MM.1S (cell line): ENCODE results near the gene ANKS6.

Experiments used
- DNase-seq: peaks from one replicate; pipeline ENCODE4 v3.0.0-alpha.2; 2015
- H2AFZ ChIP-seq: fragments of 300-600 bp; sonication (generic); 2 replicates; pipeline ENCODE4 v1.6.0; 2016; ENCODE audit warnings: antibody characterized with exemption, low read length
- H3F3A ChIP-seq: fragments of 300-600 bp; sonication (generic); 2 replicates; pipeline ENCODE4 v1.6.1; 2016; ENCODE audit warnings: mild to moderate bottlenecking, antibody characterized with exemption, low read length, moderate library complexity, mixed read lengths; ENCODE audit not compliant: insufficient read depth
- H3K27ac ChIP-seq: fragments of 300-600 bp; sonication (generic); 2 replicates; pipeline ENCODE4 v1.5.1; 2016; ENCODE audit warnings: mild to moderate bottlenecking, low read length
- H3K27me3 ChIP-seq: fragments of 300-600 bp; sonication (generic); replicated peaks from 2 replicates; pipeline ENCODE4 v1.6.0; 2016; ENCODE audit warnings: low read length; ENCODE audit not compliant: insufficient read depth
- H3K36me3 ChIP-seq: fragments of 300-600 bp; sonication (generic); replicated peaks from 2 replicates; pipeline ENCODE4 v1.6.1; 2016; ENCODE audit warnings: mild to moderate bottlenecking, low read length, mixed read lengths; ENCODE audit not compliant: insufficient read depth
- H3K4me1 ChIP-seq: fragments of 300-600 bp; sonication (generic); 2 replicates; pipeline ENCODE4 v1.6.1; 2016; ENCODE audit warnings: low read length, mixed read lengths
- H3K4me2 ChIP-seq: fragments of 300-600 bp; sonication (generic); 2 replicates; pipeline ENCODE4 v1.6.0; 2016; ENCODE audit warnings: low read depth, low read length
- H3K4me3 ChIP-seq: fragments of 300-600 bp; sonication (generic); 2 replicates; pipeline ENCODE4 v1.5.1; 2016; ENCODE audit warnings: low read length, mixed read lengths
- H3K79me2 ChIP-seq: fragments of 300-600 bp; sonication (generic); 2 replicates; pipeline ENCODE4 v1.6.1; 2016; ENCODE audit warnings: mixed run types, low read length, mixed read lengths
- H3K9ac ChIP-seq: fragments of 300-600 bp; sonication (generic); 2 replicates; pipeline ENCODE4 v1.6.1; 2016; ENCODE audit warnings: low read length, mixed read lengths
- H3K9me2 ChIP-seq: fragments of 300-600 bp; sonication (generic); replicated peaks from 2 replicates; pipeline ENCODE4 v1.6.1; 2016; ENCODE audit warnings: mild to moderate bottlenecking, low read length, mixed read lengths; ENCODE audit not compliant: insufficient read depth
- H3K9me3 ChIP-seq: fragments of 300-600 bp; sonication (generic); replicated peaks from 2 replicates; pipeline ENCODE4 v1.6.1; 2016; ENCODE audit warnings: mild to moderate bottlenecking, low read length, mixed read lengths; ENCODE audit not compliant: insufficient read depth
- H4K20me1 ChIP-seq: fragments of 300-600 bp; sonication (generic); 2 replicates; pipeline ENCODE4 v1.6.1; 2016; ENCODE audit warnings: mild to moderate bottlenecking, low read length, moderate library complexity, mixed read lengths; ENCODE audit not compliant: insufficient read depth
- CTCF ChIP-seq: fragments of 300-600 bp; sonication (generic); IDR thresholded peaks from 2 replicates; pipeline ENCODE4 v1.5.1; 2016; ENCODE audit warnings: antibody characterized with exemption, low read length, mixed read lengths
- EZH2 ChIP-seq: fragments of 300-600 bp; sonication (generic); optimal IDR thresholded peaks from 2 replicates; pipeline ENCODE3; 2017; ENCODE audit warnings: low read depth, mild to moderate bottlenecking, antibody characterized with exemption, low read length, mixed read lengths
- EZH2phosphoT487 ChIP-seq: fragments of 300-600 bp; sonication (generic); IDR thresholded peaks from 2 replicates; pipeline ENCODE4 v1.6.1; 2018; ENCODE audit warnings: antibody characterized with exemption, low read length

ANKS6 gene

GRCh38 chr9:98701576-98701975 is 94.8 kb downstream of the ANKS6 start:
- Histone ChIP-seq H3F3A (no peaks in the 10 kb centered on the region), H3K4me3 (no peak overlapping the region), H3K36me3 (no peaks in the 10 kb centered on the region), H3K4me1 (no peaks in the 10 kb centered on the region), H3K9ac (no peak overlapping the region), H3K79me2 (no peaks in the 10 kb centered on the region), H2AFZ (no peak overlapping the region), H3K4me2 (no peak overlapping the region), H4K20me1 (no peaks in the 10 kb centered on the region), H3K9me3 (no peaks in the 10 kb centered on the region), H3K9me2 (no peaks in the 10 kb centered on the region), H3K27me3 (no peaks in the 10 kb centered on the region), H3K27ac (no peak overlapping the region)
- DNase-seq, result no peak
- TF ChIP-seq EZH2phosphoT487 (no peak), CTCF (no peak), EZH2 (no peak)

GRCh38 chr9:98700801-98701200 is 95.6 kb downstream of the ANKS6 start:
- Histone ChIP-seq H3K27me3 (no peaks in the 10 kb centered on the region), H3K9me2 (no peaks in the 10 kb centered on the region), H4K20me1 (no peaks in the 10 kb centered on the region), H3K4me2 (no peak overlapping the region), H3K79me2 (no peaks in the 10 kb centered on the region), H3K4me1 (no peaks in the 10 kb centered on the region), H3K9me3 (no peaks in the 10 kb centered on the region), H3K4me3 (no peak overlapping the region), H3K9ac (no peak overlapping the region), H3K36me3 (no peaks in the 10 kb centered on the region), H3F3A (no peaks in the 10 kb centered on the region), H2AFZ (no peak overlapping the region), H3K27ac (no peak overlapping the region)
- TF ChIP-seq CTCF, result no peak
- TF ChIP-seq EZH2phosphoT487, result no peak
- TF ChIP-seq EZH2, result no peak
- no peak for DNase-seq

- Histone ChIP-seq H3K4me3 (no peak overlapping the region), H3F3A (no peaks in the 10 kb centered on the region), H3K27me3 (no peaks in the 10 kb centered on the region), H3K9me2 (no peaks in the 10 kb centered on the region), H3K27ac (no peak overlapping the region), H4K20me1 (no peaks in the 10 kb centered on the region), H3K4me1 (no peaks in the 10 kb centered on the region), H3K79me2 (no peaks in the 10 kb centered on the region), H3K36me3 (no peaks in the 10 kb centered on the region), H3K9me3 (no peaks in the 10 kb centered on the region), H3K4me2 (no peak overlapping the region), H2AFZ (no peak overlapping the region), H3K9ac (no peak overlapping the region)
- TF ChIP-seq EZH2phosphoT487 (no peak), EZH2 (no peak)
- DNase-seq, result no peak
These were observed 97.5 kb downstream of the ANKS6 start for GRCh38 chr9:98698856-98699255.

GRCh38 chr9:98694943-98695342 is 101.4 kb downstream of the ANKS6 start:
- Histone ChIP-seq H3K9me2 (no peaks in the 10 kb centered on the region), H3K4me3 (no peak overlapping the region), H3F3A (no peaks in the 10 kb centered on the region), H3K4me2 (no peak overlapping the region), H4K20me1 (no peaks in the 10 kb centered on the region), H3K27me3 (no peaks in the 10 kb centered on the region), H2AFZ (no peak overlapping the region), H3K36me3 (no peaks in the 10 kb centered on the region), H3K27ac (no peak overlapping the region), H3K4me1 (no peaks in the 10 kb centered on the region), H3K9me3 (no peaks in the 10 kb centered on the region), H3K9ac (no peak overlapping the region), H3K79me2 (no peaks in the 10 kb centered on the region)
- no peak for DNase-seq
- TF ChIP-seq EZH2 (no peak), CTCF (no peak), EZH2phosphoT487 (no peak)
